ENCODE results near the gene CDH22. TPM values are rescaled to one million over a fixed set of nuclear protein-coding genes. Genes with fewer than 3 reads are reported as not detected.

Gene CDH22
- total RNA-seq, 1 experiment from 2014 or later = not detected

DNA sequence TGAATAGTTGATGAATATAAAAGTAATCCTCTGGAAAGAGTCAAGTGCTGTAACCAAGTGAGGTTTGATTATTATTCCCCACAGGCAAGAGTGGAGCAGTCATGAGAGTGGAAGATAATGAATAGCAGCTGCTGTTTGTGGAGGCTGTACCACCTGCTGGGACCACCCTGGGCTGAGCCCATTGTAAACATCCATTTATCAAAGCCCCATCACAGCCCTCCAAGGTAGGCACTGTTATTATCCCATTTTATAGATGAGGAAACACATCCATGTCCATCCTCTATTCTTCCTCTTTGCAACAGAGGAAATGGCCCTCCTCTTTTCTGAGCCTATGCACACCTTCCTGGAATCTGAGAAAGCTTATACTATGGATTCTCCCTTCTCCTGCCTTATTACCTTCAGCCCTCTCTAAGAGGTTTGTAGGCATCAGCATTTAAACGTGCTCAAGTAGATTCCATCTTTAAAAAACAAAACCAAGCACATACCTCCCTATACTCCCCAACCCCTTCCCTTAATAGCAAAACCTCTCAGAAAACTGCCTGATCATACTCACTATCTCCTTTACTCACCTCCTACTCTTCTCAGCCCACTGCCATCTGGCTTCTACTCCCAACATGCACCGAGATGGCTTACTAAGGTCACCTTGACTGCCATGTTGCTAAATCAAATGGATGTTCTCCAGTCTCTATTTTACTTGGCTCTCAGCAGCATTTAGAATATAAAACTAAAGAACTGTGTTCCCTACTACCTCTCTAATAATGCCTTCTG lies 37.1 kb downstream of the CDH22 start:
- ATAC-seq (no peak), DNase-seq (ENCODE audit: low read depth, low spot score) (no peak)
- TF ChIP-seq, protein P1, sequence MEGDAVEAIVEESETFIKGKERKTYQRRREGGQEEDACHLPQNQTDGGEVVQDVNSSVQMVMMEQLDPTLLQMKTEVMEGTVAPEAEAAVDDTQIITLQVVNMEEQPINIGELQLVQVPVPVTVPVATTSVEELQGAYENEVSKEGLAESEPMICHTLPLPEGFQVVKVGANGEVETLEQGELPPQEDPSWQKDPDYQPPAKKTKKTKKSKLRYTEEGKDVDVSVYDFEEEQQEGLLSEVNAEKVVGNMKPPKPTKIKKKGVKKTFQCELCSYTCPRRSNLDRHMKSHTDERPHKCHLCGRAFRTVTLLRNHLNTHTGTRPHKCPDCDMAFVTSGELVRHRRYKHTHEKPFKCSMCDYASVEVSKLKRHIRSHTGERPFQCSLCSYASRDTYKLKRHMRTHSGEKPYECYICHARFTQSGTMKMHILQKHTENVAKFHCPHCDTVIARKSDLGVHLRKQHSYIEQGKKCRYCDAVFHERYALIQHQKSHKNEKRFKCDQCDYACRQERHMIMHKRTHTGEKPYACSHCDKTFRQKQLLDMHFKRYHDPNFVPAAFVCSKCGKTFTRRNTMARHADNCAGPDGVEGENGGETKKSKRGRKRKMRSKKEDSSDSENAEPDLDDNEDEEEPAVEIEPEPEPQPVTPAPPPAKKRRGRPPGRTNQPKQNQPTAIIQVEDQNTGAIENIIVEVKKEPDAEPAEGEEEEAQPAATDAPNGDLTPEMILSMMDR (IDR thresholded peaks at IDR 0.05) = no peak
- TF ChIP-seq POLR2AphosphoS5 (IDR thresholded peaks at IDR 0.05; ENCODE audit: low read depth, low read length) (no peak), SIN3A (IDR thresholded peaks at IDR 0.05; ENCODE audit: borderline replicate concordance, insufficient read depth, low read depth, low read length) (no peak), TCF7L2 (IDR thresholded peaks at IDR 0.05; ENCODE audit: low read depth, low read length) (no peak)
- TF ChIP-seq, protein P2, sequence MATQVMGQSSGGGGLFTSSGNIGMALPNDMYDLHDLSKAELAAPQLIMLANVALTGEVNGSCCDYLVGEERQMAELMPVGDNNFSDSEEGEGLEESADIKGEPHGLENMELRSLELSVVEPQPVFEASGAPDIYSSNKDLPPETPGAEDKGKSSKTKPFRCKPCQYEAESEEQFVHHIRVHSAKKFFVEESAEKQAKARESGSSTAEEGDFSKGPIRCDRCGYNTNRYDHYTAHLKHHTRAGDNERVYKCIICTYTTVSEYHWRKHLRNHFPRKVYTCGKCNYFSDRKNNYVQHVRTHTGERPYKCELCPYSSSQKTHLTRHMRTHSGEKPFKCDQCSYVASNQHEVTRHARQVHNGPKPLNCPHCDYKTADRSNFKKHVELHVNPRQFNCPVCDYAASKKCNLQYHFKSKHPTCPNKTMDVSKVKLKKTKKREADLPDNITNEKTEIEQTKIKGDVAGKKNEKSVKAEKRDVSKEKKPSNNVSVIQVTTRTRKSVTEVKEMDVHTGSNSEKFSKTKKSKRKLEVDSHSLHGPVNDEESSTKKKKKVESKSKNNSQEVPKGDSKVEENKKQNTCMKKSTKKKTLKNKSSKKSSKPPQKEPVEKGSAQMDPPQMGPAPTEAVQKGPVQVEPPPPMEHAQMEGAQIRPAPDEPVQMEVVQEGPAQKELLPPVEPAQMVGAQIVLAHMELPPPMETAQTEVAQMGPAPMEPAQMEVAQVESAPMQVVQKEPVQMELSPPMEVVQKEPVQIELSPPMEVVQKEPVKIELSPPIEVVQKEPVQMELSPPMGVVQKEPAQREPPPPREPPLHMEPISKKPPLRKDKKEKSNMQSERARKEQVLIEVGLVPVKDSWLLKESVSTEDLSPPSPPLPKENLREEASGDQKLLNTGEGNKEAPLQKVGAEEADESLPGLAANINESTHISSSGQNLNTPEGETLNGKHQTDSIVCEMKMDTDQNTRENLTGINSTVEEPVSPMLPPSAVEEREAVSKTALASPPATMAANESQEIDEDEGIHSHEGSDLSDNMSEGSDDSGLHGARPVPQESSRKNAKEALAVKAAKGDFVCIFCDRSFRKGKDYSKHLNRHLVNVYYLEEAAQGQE (IDR thresholded peaks at IDR 0.05; ENCODE audit: insufficient read depth in 1 of 2, low read depth in 2 of 2, low read length in 1 of 2) = no peak
- H3K4me1 ChIP-seq (ENCODE audit: control insufficient read depth, insufficient read depth, low read length) = no peaks in the 10 kb centered on the region
- no peaks in the 10 kb centered on the region for H3K9me3 ChIP-seq (ENCODE audit: control insufficient read depth, insufficient read depth, low read depth, low read length)
- ChIA-PET POLR2A (no interaction called here), CTCF (no interaction called here)
- H3K36me3 ChIP-seq (ENCODE audit: control insufficient read depth, insufficient read depth, low read length) = no peaks in the 10 kb centered on the region
- H3K27me3 ChIP-seq (ENCODE audit: control insufficient read depth, insufficient read depth, low read length) = peaks cover 10% of the 10 kb centered on the region; the same call in 1 of the 2 replicates
- H3K27ac ChIP-seq (ENCODE audit: low read length) = no peak overlapping the region
- no peak overlapping the region for H3K4me3 ChIP-seq (ENCODE audit: low read depth in 2 of 2, low read length in 2 of 2)
- BruUV-seq (replicated peaks) = no TSS peak
- in situ Hi-C loops (cut with HindIII; ENCODE audit: low pct_unique_long_range_greater_than_20kb, low sequenced_read_pairs) (no loop called here), intact Hi-C loops (cut with micrococcal nuclease; ENCODE audit: unreplicated experiment) (no loop called here)

DNA sequence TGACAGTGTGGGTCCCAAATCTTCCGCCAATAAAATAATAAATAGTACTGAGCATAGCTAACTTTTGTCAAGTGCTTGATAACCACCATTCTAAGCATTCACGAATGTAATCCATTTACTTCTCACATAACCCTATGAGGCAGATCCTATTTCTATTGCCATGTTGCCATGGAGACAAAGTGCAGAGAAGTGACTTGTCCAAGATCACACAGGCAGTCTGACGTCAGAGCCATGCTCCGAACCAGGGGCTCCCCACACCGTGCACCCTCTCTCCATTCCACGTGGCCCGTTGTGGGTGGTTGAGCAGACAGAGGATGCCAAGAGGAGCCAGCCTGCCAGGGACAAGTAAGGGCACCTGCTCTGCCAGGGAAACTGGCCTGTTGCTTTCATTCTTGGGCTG lies 38.9 kb downstream of the CDH22 start:
- intact Hi-C loops (cut with micrococcal nuclease; ENCODE audit: unreplicated experiment) = no loop called here
- no peak for TF ChIP-seq POLR2AphosphoS5 (IDR thresholded peaks at IDR 0.05; ENCODE audit: low read depth, low read length)
- TF ChIP-seq, protein P1 (IDR thresholded peaks at IDR 0.05) = no peak
- TF ChIP-seq, protein P2 (IDR thresholded peaks at IDR 0.05; ENCODE audit: insufficient read depth in 1 of 2, low read depth in 2 of 2, low read length in 1 of 2) = no peak
- no peaks in the 10 kb centered on the region for H3K9me3 ChIP-seq (ENCODE audit: control insufficient read depth, insufficient read depth, low read depth, low read length)
- in situ Hi-C loops (cut with HindIII; ENCODE audit: low pct_unique_long_range_greater_than_20kb, low sequenced_read_pairs) = no loop called here
- peaks cover 9% of the 10 kb centered on the region for H3K27me3 ChIP-seq (ENCODE audit: control insufficient read depth, insufficient read depth, low read length)
- no peak overlapping the region for H3K27ac ChIP-seq (ENCODE audit: low read length)
- H3K4me1 ChIP-seq (ENCODE audit: control insufficient read depth, insufficient read depth, low read length) = no peaks in the 10 kb centered on the region
- BruUV-seq (replicated peaks) = no TSS peak
- CTCF ChIA-PET = no interaction called here
- H3K4me3 ChIP-seq (ENCODE audit: low read depth in 2 of 2, low read length in 2 of 2) = no peak overlapping the region
- no peaks in the 10 kb centered on the region for H3K36me3 ChIP-seq (ENCODE audit: control insufficient read depth, insufficient read depth, low read length)
- no peak for DNase-seq (ENCODE audit: low read depth, low spot score)
- no peak for ATAC-seq
- POLR2A ChIA-PET = no interaction called here
